HepG2 (cell line): ENCODE measurements around the gene TARBP2. TPM values are rescaled to one million over a fixed set of nuclear protein-coding genes. Genes with fewer than 3 reads are reported as not detected.

Experiments
- ARNTL ChIP-seq: sonication (generic); formaldehyde crosslinking; IDR thresholded peaks from 2 replicates; pipeline ENCODE4 v1.4.0; 2020; ENCODE audit warnings: mild to moderate bottlenecking, missing genetic modification reagents
- ATF7 ChIP-seq, 2 experiments: fragments of 450-650 bp in 1 of 2; sonication (generic) in 1 of 2; formaldehyde crosslinking in 1 of 2; IDR thresholded peaks; 2 replicates each; pipeline versions ENCODE4 v1.4.0 to v1.6.1; 2016 to 2020; ENCODE audit warnings: antibody characterized with exemption in 1 of 2, mild to moderate bottlenecking in 1 of 2, missing genetic modification reagents in 1 of 2
- DR1 ChIP-seq: sonication (generic); formaldehyde crosslinking; IDR thresholded peaks from 2 replicates; pipeline ENCODE4 v1.8.0; 2021; ENCODE audit warnings: mild to moderate bottlenecking, missing genetic modification reagents, inconsistent platforms
- GLI4 ChIP-seq: sonication (generic); formaldehyde crosslinking; IDR thresholded peaks from 2 replicates; pipeline ENCODE4 v1.5.1; 2020; ENCODE audit warnings: missing genetic modification reagents, mild to moderate bottlenecking, moderate library complexity, borderline replicate concordance
- HES4 ChIP-seq: sonication (generic); formaldehyde crosslinking; IDR thresholded peaks from 2 replicates; pipeline ENCODE4 v1.9.0; 2021; ENCODE audit warnings: mild to moderate bottlenecking, missing genetic modification reagents, borderline replicate concordance
- MIER3 ChIP-seq: IDR thresholded peaks from 2 replicates; pipeline ENCODE4 v1.6.1; 2016; ENCODE audit warnings: missing compliant biosample characterization, borderline replicate concordance
- NFYC ChIP-seq: IDR thresholded peaks from 2 replicates; pipeline ENCODE4 v1.6.1; 2016; ENCODE audit warnings: missing genetic modification reagents, missing compliant biosample characterization
- RARG ChIP-seq: sonication (generic); formaldehyde crosslinking; IDR thresholded peaks from 2 replicates; pipeline ENCODE4 v1.4.0; 2020; ENCODE audit warnings: low read depth, mild to moderate bottlenecking, missing genetic modification reagents
- SOX6 ChIP-seq, 2 experiments: fragments of 450-650 bp in 1 of 2; sonication (generic) in 1 of 2; formaldehyde crosslinking in 1 of 2; IDR thresholded peaks; 2 replicates each; pipeline versions ENCODE4 v1.4.0 to v1.6.1; 2017 to 2020; ENCODE audit warnings: antibody characterized with exemption in 1 of 2, mild to moderate bottlenecking in 1 of 2, missing genetic modification reagents in 1 of 2
- TRIM24 ChIP-seq: sonication (generic); formaldehyde crosslinking; IDR thresholded peaks from 2 replicates; pipeline ENCODE4 v1.8.0; 2022; ENCODE audit warnings: mild to moderate bottlenecking, missing genetic modification reagents
- ZNF20 ChIP-seq: sonication (generic); formaldehyde crosslinking; IDR thresholded peaks from 2 replicates; pipeline ENCODE4 v1.4.0; 2020; ENCODE audit warnings: mild to moderate bottlenecking, moderate library complexity, missing genetic modification reagents
- ZNF234 ChIP-seq: sonication (generic); formaldehyde crosslinking; conservative IDR thresholded peaks from 2 replicates; pipeline ENCODE4 v1.5.1; 2020; ENCODE audit warnings: mild to moderate bottlenecking, missing genetic modification reagents
- ZNF296 ChIP-seq: sonication (generic); formaldehyde crosslinking; conservative IDR thresholded peaks from 2 replicates; pipeline ENCODE4 v1.5.0; 2020; ENCODE audit warnings: mild to moderate bottlenecking, missing genetic modification reagents
- ZNF335 ChIP-seq: sonication (generic); formaldehyde crosslinking; IDR thresholded peaks from 2 replicates; pipeline ENCODE4 v1.4.0; 2020; ENCODE audit warnings: missing genetic modification reagents
- ZNF337 ChIP-seq: sonication (generic); formaldehyde crosslinking; IDR thresholded peaks from 2 replicates; pipeline ENCODE4 v1.5.1; 2020; ENCODE audit warnings: missing genetic modification reagents, low read depth, mild to moderate bottlenecking, borderline replicate concordance
- polyA plus RNA-seq, 8 experiments: library from polyadenylated mRNA; depleted of rRNA in 3 of 8; stranded (reverse) in 7 of 8; unstranded in 1 of 8; fragments of >200 nt; fragmentation: Illumina TruSeq in 4 of 8; extraction: Trizol in 4 of 8; gene quantifications; 2 replicates each; pipeline versions ENCODE4 v1.2.1 to v1.2.3, GENCODE V29; 2011 to 2016; ENCODE audit warnings: low read depth in 4 of 8, missing spikeins in 1 of 8, mixed read lengths in 1 of 8; ENCODE audit not compliant: insufficient read depth in 1 of 8
- total RNA-seq, 5 experiments: library from RNA; depleted of rRNA; stranded (reverse); fragments of >200 nt; fragmentation: Illumina TruSeq; extraction: Trizol; gene quantifications; 2 replicates each; pipeline ENCODE4 v1.2.3, GENCODE V29; 2016; ENCODE audit warnings: low read depth in 1 of 5
- TF ChIP-seq, protein P1 (sequence below): sonication (generic); formaldehyde crosslinking; IDR thresholded peaks from 2 replicates; pipeline ENCODE4 v1.4.0; 2020; ENCODE audit warnings: missing genetic modification reagents, borderline replicate concordance
- TF ChIP-seq, protein P2 (sequence below): sonication (generic); formaldehyde crosslinking; IDR thresholded peaks from 2 replicates; pipeline ENCODE4 v1.4.0; 2020; ENCODE audit warnings: mild to moderate bottlenecking, missing genetic modification reagents
- TF ChIP-seq, protein P3 (sequence below): sonication (generic); formaldehyde crosslinking; IDR thresholded peaks from 2 replicates; pipeline ENCODE4 v1.4.0; 2020; ENCODE audit warnings: missing genetic modification reagents

Gene TARBP2
- total and polyA plus RNA-seq, 2 of the 13 experiments (the other 11 are each of a cell fraction or from before 2014, with no cell fraction given) = 47.0 to 55.5 TPM

DNA sequence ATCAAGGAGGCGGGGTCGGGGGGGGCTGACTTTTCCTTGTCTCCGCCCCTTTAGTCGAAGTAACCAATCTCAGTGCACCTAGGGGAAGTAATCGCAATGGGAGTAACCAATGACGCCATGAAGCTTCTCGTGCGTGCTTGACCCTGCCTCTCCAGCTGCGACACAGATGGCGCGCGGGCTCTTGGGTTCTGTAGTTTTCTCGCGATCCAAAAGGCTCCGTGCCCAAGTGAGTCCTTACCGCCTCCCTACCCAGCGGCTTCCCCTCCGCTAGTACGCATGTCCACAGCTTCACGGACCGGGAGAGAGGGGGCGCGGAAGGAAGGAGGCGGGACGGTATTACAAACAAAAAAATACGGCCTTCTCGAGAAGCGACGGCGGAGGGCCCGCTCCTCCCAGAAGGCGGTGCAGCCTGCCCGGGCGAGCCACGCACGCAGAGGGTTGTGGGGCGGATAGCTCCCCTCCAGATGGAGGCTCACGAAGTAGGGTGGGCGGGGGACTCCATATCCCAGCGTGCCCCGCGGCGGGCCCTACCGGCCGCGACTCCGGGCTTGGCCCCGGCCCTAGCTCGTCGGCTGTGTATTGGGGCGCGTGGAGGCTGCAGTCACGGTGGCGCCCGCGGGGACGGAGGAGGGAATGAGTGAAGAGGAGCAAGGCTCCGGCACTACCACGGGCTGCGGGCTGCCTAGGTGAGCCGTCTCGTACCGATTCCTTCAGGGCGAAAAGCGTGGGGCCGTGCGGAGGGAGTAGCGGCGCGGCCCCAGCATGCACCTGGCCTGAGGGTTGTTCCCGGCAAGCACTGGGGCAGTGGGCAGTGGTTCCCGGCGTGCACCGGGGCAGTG lies at the start of gene TARBP2 (continued):
- TF ChIP-seq, protein P1, sequence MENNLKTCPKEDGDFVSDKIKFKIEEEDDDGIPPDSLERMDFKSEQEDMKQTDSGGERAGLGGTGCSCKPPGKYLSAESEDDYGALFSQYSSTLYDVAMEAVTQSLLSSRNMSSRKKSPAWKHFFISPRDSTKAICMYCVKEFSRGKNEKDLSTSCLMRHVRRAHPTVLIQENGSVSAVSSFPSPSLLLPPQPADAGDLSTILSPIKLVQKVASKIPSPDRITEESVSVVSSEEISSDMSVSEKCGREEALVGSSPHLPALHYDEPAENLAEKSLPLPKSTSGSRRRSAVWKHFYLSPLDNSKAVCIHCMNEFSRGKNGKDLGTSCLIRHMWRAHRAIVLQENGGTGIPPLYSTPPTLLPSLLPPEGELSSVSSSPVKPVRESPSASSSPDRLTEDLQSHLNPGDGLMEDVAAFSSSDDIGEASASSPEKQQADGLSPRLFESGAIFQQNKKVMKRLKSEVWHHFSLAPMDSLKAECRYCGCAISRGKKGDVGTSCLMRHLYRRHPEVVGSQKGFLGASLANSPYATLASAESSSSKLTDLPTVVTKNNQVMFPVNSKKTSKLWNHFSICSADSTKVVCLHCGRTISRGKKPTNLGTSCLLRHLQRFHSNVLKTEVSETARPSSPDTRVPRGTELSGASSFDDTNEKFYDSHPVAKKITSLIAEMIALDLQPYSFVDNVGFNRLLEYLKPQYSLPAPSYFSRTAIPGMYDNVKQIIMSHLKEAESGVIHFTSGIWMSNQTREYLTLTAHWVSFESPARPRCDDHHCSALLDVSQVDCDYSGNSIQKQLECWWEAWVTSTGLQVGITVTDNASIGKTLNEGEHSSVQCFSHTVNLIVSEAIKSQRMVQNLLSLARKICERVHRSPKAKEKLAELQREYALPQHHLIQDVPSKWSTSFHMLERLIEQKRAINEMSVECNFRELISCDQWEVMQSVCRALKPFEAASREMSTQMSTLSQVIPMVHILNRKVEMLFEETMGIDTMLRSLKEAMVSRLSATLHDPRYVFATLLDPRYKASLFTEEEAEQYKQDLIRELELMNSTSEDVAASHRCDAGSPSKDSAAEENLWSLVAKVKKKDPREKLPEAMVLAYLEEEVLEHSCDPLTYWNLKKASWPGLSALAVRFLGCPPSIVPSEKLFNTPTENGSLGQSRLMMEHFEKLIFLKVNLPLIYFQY (CRISPR knock-in tag) = no peak
- TF ChIP-seq GLI4 = peak; percentile 93
- TF ChIP-seq ZNF234 (CRISPR knock-in tag) = 0 out of 2 replicates have a peak, but pooled peaks have one; percentile 54
- TF ChIP-seq ATF7 (IDR thresholded peaks at IDR 0.05) = 0 out of 2 replicates have a peak, but pooled peaks have one; percentile 27
- no peak for TF ChIP-seq ATF7 (CRISPR knock-in tag; IDR thresholded peaks at IDR 0.05)
- peak; percentile 90 for TF ChIP-seq ZNF335 (CRISPR knock-in tag)
- no peak for TF ChIP-seq SOX6 (IDR thresholded peaks at IDR 0.05)
- peak; percentile 47 for TF ChIP-seq SOX6 (CRISPR knock-in tag; IDR thresholded peaks at IDR 0.05)
- TF ChIP-seq RARG = 0 out of 2 replicates have a peak, but pooled peaks have one; percentile 30
- TF ChIP-seq TRIM24 (CRISPR knock-in tag) = no peak
- 0 out of 2 replicates have a peak, but pooled peaks have one; percentile 51 for TF ChIP-seq ARNTL (CRISPR knock-in tag)
- TF ChIP-seq NFYC (CRISPR knock-in tag) = peak; percentile 88
- TF ChIP-seq, protein P2, sequence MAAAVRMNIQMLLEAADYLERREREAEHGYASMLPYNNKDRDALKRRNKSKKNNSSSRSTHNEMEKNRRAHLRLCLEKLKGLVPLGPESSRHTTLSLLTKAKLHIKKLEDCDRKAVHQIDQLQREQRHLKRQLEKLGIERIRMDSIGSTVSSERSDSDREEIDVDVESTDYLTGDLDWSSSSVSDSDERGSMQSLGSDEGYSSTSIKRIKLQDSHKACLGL (CRISPR knock-in tag) = peak; percentile 95
- TF ChIP-seq ZNF20 (CRISPR knock-in tag) = no peak
- TF ChIP-seq ZNF337 = no peak
- no peak for TF ChIP-seq ZNF296 (CRISPR knock-in tag)
- peak; percentile 82 for TF ChIP-seq DR1 (CRISPR knock-in tag)
- TF ChIP-seq, protein P3, sequence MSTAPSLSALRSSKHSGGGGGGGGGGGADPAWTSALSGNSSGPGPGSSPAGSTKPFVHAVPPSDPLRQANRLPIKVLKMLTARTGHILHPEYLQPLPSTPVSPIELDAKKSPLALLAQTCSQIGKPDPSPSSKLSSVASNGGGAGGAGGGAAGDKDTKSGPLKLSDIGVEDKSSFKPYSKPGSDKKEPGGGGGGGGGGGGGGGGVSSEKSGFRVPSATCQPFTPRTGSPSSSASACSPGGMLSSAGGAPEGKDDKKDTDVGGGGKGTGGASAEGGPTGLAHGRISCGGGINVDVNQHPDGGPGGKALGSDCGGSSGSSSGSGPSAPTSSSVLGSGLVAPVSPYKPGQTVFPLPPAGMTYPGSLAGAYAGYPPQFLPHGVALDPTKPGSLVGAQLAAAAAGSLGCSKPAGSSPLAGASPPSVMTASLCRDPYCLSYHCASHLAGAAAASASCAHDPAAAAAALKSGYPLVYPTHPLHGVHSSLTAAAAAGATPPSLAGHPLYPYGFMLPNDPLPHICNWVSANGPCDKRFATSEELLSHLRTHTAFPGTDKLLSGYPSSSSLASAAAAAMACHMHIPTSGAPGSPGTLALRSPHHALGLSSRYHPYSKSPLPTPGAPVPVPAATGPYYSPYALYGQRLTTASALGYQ = peak; percentile 48; the same call in 1 of the 2 replicates
- TF ChIP-seq HES4 (CRISPR knock-in tag) = peak; percentile 64; the same call in 1 of the 2 replicates
- peak; percentile 27; the same call in 1 of the 2 replicates for TF ChIP-seq MIER3 (CRISPR knock-in tag)
